Fibroblast of mammary gland (primary cell): Measurements from ENCODE around the gene ELMOD1.

Experiments
- DNase-seq: peaks from one replicate; pipeline ENCODE4 v3.0.0-alpha.2; 2010; ENCODE audit warnings: low read depth
- H3K4me3 ChIP-seq: 2 replicates; pipeline ENCODE4 v1.5.1; 2011; ENCODE audit warnings: low read depth, mild to moderate bottlenecking, low read length, moderate library complexity; ENCODE audit not compliant: control insufficient read depth
- TF ChIP-seq, protein P1 (sequence below): conservative IDR thresholded peaks from 2 replicates; pipeline ENCODE4 v1.5.1; 2011; ENCODE audit warnings: low read depth, low read length, inconsistent platforms; ENCODE audit not compliant: control insufficient read depth, insufficient read depth

ELMOD1 gene

DNA sequence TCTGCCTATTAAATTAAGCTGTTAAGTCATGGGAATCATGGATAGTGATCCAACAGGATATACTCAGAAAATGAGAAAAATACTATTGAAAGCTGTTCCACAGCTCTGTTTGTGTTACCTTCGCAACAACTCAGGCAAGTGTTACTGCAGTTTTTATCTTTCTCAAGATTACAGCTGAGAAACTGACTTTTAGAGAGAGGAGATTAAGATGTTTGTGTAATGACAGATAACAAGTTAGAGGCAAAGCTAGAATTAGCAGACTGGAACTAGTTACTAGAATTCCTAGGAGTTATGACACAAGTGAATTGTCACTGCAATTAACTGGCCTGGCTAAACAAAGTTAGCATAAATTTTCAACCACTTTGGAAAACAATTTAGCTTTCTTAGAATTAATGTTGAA lies 119.4 kb downstream of the ELMOD1 start:
- no peak for DNase-seq
- no peak overlapping the region for H3K4me3 ChIP-seq
- TF ChIP-seq, protein P1, sequence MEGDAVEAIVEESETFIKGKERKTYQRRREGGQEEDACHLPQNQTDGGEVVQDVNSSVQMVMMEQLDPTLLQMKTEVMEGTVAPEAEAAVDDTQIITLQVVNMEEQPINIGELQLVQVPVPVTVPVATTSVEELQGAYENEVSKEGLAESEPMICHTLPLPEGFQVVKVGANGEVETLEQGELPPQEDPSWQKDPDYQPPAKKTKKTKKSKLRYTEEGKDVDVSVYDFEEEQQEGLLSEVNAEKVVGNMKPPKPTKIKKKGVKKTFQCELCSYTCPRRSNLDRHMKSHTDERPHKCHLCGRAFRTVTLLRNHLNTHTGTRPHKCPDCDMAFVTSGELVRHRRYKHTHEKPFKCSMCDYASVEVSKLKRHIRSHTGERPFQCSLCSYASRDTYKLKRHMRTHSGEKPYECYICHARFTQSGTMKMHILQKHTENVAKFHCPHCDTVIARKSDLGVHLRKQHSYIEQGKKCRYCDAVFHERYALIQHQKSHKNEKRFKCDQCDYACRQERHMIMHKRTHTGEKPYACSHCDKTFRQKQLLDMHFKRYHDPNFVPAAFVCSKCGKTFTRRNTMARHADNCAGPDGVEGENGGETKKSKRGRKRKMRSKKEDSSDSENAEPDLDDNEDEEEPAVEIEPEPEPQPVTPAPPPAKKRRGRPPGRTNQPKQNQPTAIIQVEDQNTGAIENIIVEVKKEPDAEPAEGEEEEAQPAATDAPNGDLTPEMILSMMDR = no peak

GRCh38 chr11:107711861-107712755 lies 121.2 kb downstream of the ELMOD1 start, which contains the start of gene SLN:
Gene SLN (minus strand): TSS chr11:107712056.
- TF ChIP-seq, protein P1 = no peak
- no peak within 1 kb of the TSS for H3K4me3 ChIP-seq
- DNase-seq = no peak

DNA sequence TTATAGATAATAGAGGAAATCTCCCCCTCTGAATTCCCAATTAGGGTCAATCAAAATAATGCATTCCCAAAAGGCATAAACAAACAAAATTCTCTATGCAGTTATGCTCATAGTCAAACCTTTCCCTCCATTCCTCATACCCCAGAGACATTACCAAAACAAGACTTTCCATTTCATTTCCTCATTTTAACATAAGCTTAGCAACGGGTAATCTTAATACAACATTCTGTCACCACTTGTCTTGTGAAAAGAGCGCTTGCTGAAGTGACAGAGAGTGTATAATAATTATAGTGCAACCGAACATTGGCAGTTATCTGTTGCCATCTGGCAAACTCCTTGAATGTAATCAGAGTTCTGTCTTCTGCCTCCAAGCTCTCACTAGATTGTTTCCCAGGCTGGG lies 122.1 kb downstream of the ELMOD1 start:
- TF ChIP-seq, protein P1 = no peak
- H3K4me3 ChIP-seq = no peak overlapping the region
- no peak for DNase-seq
